Measurements from ENCODE around the gene ZPR1.
A peak's percentile ranks its signal among the peaks of the same experiment; 100 is the strongest.
"Not testable (repeated sequence)": the region's sequence is repeated elsewhere in the genome, so short reads cannot be mapped to it uniquely, and the experiment has no call there.

ZPR1 gene

GRCh38 chr11:116808262-116809175 lies 20.7 kb upstream of the ZPR1 start:
- ATAC-seq (ENCODE audit: low read depth) (0 out of 3 replicates have a peak, but pooled peaks have one; percentile 21), DNase-seq (ENCODE audit: low spot score) (no peak)
- Histone ChIP-seq H3K27me3 (ENCODE audit: insufficient read depth, poor library complexity, severe bottlenecking) (no peaks in the 10 kb centered on the region), H3K36me3 (ENCODE audit: low read depth) (no peaks in the 10 kb centered on the region), H3K27ac (ENCODE audit: poor library complexity, severe bottlenecking) (no peak overlapping the region), H3K4me3 (ENCODE audit: severe bottlenecking) (no peak overlapping the region), H3K4me1 (ENCODE audit: insufficient read depth, poor library complexity, severe bottlenecking) (no peaks in the 10 kb centered on the region), H3K9me3 (ENCODE audit: severe bottlenecking) (peaks cover 2% of the 10 kb centered on the region)
- TF ChIP-seq, protein P1, sequence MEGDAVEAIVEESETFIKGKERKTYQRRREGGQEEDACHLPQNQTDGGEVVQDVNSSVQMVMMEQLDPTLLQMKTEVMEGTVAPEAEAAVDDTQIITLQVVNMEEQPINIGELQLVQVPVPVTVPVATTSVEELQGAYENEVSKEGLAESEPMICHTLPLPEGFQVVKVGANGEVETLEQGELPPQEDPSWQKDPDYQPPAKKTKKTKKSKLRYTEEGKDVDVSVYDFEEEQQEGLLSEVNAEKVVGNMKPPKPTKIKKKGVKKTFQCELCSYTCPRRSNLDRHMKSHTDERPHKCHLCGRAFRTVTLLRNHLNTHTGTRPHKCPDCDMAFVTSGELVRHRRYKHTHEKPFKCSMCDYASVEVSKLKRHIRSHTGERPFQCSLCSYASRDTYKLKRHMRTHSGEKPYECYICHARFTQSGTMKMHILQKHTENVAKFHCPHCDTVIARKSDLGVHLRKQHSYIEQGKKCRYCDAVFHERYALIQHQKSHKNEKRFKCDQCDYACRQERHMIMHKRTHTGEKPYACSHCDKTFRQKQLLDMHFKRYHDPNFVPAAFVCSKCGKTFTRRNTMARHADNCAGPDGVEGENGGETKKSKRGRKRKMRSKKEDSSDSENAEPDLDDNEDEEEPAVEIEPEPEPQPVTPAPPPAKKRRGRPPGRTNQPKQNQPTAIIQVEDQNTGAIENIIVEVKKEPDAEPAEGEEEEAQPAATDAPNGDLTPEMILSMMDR (IDR thresholded peaks at IDR 0.05; ENCODE audit: poor library complexity, severe bottlenecking) = no peak

DNA sequence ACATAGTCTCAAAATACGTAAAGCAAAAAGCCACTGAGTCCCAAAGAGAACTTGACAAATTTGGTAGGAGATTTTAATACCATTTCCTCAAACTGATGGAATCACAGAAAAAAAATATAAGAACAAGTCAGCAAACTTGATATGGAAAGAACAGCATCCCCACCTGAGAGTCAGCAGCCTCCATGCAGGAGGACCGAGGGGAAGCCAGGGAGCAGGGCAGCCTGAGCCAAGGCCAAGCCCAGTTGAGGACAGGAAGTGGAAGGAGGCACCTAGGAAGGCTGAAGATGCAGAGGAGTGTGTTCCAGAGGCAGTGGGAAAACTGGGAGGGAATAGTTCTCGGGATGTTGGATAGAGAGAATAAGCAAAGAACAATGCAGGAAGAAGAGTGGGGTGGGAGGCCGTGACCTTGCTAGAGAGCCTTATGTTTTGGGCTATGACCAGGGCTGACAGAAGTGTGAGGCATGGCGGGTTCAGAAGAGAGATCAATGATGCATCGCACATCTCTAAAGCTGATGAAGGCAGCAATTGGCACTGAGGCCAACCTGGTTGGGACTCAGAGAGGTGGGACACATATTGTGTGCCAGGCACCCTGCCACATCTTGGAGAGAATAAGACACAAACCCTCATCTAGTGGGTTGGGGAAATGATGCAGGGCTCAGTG lies 19.9 kb upstream of the ZPR1 start:
- no peak for ATAC-seq (ENCODE audit: low read depth)

GRCh38 chr11:116804001-116804400 lies 16.2 kb upstream of the ZPR1 start:
- DNase-seq (ENCODE audit: low spot score) (no peak), ATAC-seq (ENCODE audit: low read depth) (no peak)

More for the DNA sequence above, 19.9 kb upstream of the ZPR1 start:
- TF ChIP-seq, protein P1 (IDR thresholded peaks at IDR 0.05; ENCODE audit: poor library complexity, severe bottlenecking) = no peak
- no peak overlapping the region for H3K27ac ChIP-seq (ENCODE audit: poor library complexity, severe bottlenecking)
- no peaks in the 10 kb centered on the region for H3K4me1 ChIP-seq (ENCODE audit: insufficient read depth, poor library complexity, severe bottlenecking)
- no peaks in the 10 kb centered on the region for H3K27me3 ChIP-seq (ENCODE audit: insufficient read depth, poor library complexity, severe bottlenecking)
- H3K9me3 ChIP-seq (ENCODE audit: severe bottlenecking) = peaks cover 2% of the 10 kb centered on the region
- DNase-seq (ENCODE audit: low spot score) = no peak
- H3K4me3 ChIP-seq (ENCODE audit: severe bottlenecking) = no peak overlapping the region
- H3K36me3 ChIP-seq (ENCODE audit: low read depth) = no peaks in the 10 kb centered on the region

GRCh38 chr11:116801662-116802061 lies 13.8 kb upstream of the ZPR1 start:
- not testable (repeated sequence) for H3K36me3 ChIP-seq (ENCODE audit: low read depth); H3K4me1 ChIP-seq (ENCODE audit: insufficient read depth, poor library complexity, severe bottlenecking)

More at GRCh38 chr11:116804001-116804400, 16.2 kb upstream of the ZPR1 start:
- Histone ChIP-seq H3K4me3 (ENCODE audit: severe bottlenecking) (no peak overlapping the region), H3K4me1 (ENCODE audit: insufficient read depth, poor library complexity, severe bottlenecking) (no peaks in the 10 kb centered on the region), H3K36me3 (ENCODE audit: low read depth) (no peaks in the 10 kb centered on the region), H3K27me3 (ENCODE audit: insufficient read depth, poor library complexity, severe bottlenecking) (no peaks in the 10 kb centered on the region), H3K9me3 (ENCODE audit: severe bottlenecking) (no peaks in the 10 kb centered on the region), H3K27ac (ENCODE audit: poor library complexity, severe bottlenecking) (no peak overlapping the region)
- TF ChIP-seq, protein P1 (IDR thresholded peaks at IDR 0.05; ENCODE audit: poor library complexity, severe bottlenecking) = no peak

DNA sequence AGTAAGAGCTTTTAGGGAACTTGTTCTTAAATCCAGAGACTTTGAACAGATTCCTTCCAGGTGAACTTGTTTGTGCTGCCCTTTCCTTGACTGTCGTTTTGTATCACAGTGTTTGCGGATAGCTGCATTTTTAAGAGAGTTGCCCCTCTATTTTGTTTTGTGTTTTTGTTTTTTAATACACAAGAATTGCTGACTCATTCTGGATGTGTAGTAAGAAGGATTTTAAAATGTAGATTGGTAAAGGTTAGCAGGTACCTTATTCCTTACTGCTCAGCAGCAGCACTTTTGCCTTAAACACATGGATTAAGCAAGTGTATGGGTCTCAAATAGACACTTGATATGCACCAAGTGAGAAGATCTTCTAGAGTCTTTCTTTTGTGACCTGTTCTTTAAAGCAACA lies 12.8 kb upstream of the ZPR1 start:
- no peak for DNase-seq (ENCODE audit: low spot score)
- no peak for ATAC-seq (ENCODE audit: low read depth)
- Histone ChIP-seq H3K4me1 (ENCODE audit: insufficient read depth, poor library complexity, severe bottlenecking) (no peaks in the 10 kb centered on the region), H3K36me3 (ENCODE audit: low read depth) (no peaks in the 10 kb centered on the region), H3K27ac (ENCODE audit: poor library complexity, severe bottlenecking) (no peak overlapping the region), H3K4me3 (ENCODE audit: severe bottlenecking) (no peak overlapping the region), H3K9me3 (ENCODE audit: severe bottlenecking) (no peaks in the 10 kb centered on the region), H3K27me3 (ENCODE audit: insufficient read depth, poor library complexity, severe bottlenecking) (no peaks in the 10 kb centered on the region)
- TF ChIP-seq, protein P1 (IDR thresholded peaks at IDR 0.05; ENCODE audit: poor library complexity, severe bottlenecking) = no peak

More at GRCh38 chr11:116801662-116802061, 13.8 kb upstream of the ZPR1 start:
- not testable (repeated sequence) for H3K27me3 ChIP-seq (ENCODE audit: insufficient read depth, poor library complexity, severe bottlenecking); ATAC-seq (ENCODE audit: low read depth); H3K27ac ChIP-seq (ENCODE audit: poor library complexity, severe bottlenecking); DNase-seq (ENCODE audit: low spot score); H3K4me3 ChIP-seq (ENCODE audit: severe bottlenecking); H3K9me3 ChIP-seq (ENCODE audit: severe bottlenecking)
